Thyroid gland (tissue), 4 donors: Measurements from ENCODE around the gene GGT1.
"Not testable (repeated sequence)": the region's sequence is repeated elsewhere in the genome, so short reads cannot be mapped to it uniquely, and the experiment has no call there.

Experiments
- POLR2A ChIP-seq, 2 donors: fragments of 450-650 bp; IDR thresholded peaks; one replicate each; pipeline ENCODE4 v1.6.1; 2017; ENCODE audit warnings: antibody characterized with exemption in 2 of 2, mild to moderate bottlenecking in 2 of 2, moderate library complexity in 1 of 2
- TF ChIP-seq, protein P1 (sequence below), 6 experiments: fragments of 200-600 bp in 3 of 6; fragments of 450-650 bp in 3 of 6; sonication (generic) in 3 of 6; IDR thresholded peaks; one replicate each; pipeline ENCODE4 v1.5.1; 2016 to 2019; ENCODE audit warnings: antibody characterized with exemption in 6 of 6, mild to moderate bottlenecking in 2 of 6, inconsistent platforms in 1 of 6, moderate library complexity in 1 of 6

DNA sequence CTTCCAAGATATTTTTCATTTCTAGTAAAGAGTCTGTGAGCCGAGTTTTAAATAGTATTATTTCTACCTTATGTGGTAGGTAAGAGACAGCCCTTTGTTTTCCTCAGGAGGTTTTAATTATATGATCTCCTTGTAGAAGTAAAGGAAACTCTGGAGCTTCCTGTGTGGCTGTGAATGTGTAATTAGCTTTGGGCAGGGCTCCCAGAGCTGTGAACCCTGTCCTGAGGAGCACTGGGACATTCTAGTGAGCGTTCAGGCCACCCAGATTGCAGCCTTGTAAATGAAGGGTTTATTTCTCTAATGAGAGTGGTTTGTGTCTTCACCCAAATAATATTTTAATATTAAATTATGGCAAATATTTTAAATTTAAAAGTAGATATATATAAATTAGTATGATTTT, 69.5 kb downstream of the GGT1 start:
- TF ChIP-seq, protein P1, sequence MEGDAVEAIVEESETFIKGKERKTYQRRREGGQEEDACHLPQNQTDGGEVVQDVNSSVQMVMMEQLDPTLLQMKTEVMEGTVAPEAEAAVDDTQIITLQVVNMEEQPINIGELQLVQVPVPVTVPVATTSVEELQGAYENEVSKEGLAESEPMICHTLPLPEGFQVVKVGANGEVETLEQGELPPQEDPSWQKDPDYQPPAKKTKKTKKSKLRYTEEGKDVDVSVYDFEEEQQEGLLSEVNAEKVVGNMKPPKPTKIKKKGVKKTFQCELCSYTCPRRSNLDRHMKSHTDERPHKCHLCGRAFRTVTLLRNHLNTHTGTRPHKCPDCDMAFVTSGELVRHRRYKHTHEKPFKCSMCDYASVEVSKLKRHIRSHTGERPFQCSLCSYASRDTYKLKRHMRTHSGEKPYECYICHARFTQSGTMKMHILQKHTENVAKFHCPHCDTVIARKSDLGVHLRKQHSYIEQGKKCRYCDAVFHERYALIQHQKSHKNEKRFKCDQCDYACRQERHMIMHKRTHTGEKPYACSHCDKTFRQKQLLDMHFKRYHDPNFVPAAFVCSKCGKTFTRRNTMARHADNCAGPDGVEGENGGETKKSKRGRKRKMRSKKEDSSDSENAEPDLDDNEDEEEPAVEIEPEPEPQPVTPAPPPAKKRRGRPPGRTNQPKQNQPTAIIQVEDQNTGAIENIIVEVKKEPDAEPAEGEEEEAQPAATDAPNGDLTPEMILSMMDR (IDR thresholded peaks at IDR 0.05): not testable (repeated sequence)
- not testable (repeated sequence) for TF ChIP-seq POLR2A (IDR thresholded peaks at IDR 0.05)
